Neuronal stem cell (in vitro differentiated cells): ENCODE data around the gene AKAP6.

Experiments
- DNase-seq: peaks from one replicate; pipeline ENCODE4 v3.0.0-alpha.2; 2013; ENCODE audit warnings: low spot score
- H2AFZ ChIP-seq: one replicate; pipeline ENCODE4 v1.6.1; 2013; ENCODE audit warnings: mild to moderate bottlenecking, low read length, inconsistent platforms
- H2AK5ac ChIP-seq: 2 replicates; pipeline ENCODE4 v1.6.1; 2013; ENCODE audit warnings: low read depth, mild to moderate bottlenecking, inconsistent platforms, low read length, moderate library complexity, mixed read lengths
- H2BK120ac ChIP-seq: 2 replicates; pipeline ENCODE4 v1.6.1; 2013; ENCODE audit warnings: low read depth, mild to moderate bottlenecking, inconsistent platforms, low read length, moderate library complexity, mixed read lengths
- H2BK12ac ChIP-seq: one replicate; pipeline ENCODE4 v1.6.1; 2013; ENCODE audit warnings: low read length, inconsistent platforms
- H2BK15ac ChIP-seq: 2 replicates; pipeline ENCODE4 v1.6.1; 2013; ENCODE audit warnings: mild to moderate bottlenecking, low read length, inconsistent platforms, mixed read lengths
- H2BK5ac ChIP-seq: one replicate; pipeline ENCODE4 v1.6.1; 2013; ENCODE audit warnings: inconsistent platforms, mild to moderate bottlenecking, low read length, moderate library complexity
- H3K14ac ChIP-seq: one replicate; pipeline ENCODE4 v1.6.1; 2013; ENCODE audit warnings: low read length, inconsistent platforms
- H3K18ac ChIP-seq: 2 replicates; pipeline ENCODE4 v1.6.1; 2013; ENCODE audit warnings: low read length, inconsistent platforms
- H3K23ac ChIP-seq: 2 replicates; pipeline ENCODE4 v1.6.1; 2013; ENCODE audit warnings: low read depth, mild to moderate bottlenecking, mixed read lengths, low read length, inconsistent platforms; ENCODE audit not compliant: poor library complexity
- H3K27ac ChIP-seq: replicated peaks from 3 replicates; pipeline ENCODE4 v1.5.1; 2013; ENCODE audit warnings: low read length, inconsistent platforms
- H3K27me3 ChIP-seq, 3 experiments: 2 replicates each; pipeline ENCODE4 v1.6.1; 2013; ENCODE audit warnings: low read length in 3 of 3, mild to moderate bottlenecking in 2 of 3, inconsistent platforms in 1 of 3, low read depth in 1 of 3, mixed read lengths in 1 of 3, moderate library complexity in 1 of 3; ENCODE audit not compliant: control insufficient read depth in 3 of 3, insufficient read depth in 3 of 3
- H3K36me3 ChIP-seq, 2 donors: replicated peaks in 1 of 2; 2 replicates each; pipeline ENCODE4 v1.6.1; 2013; ENCODE audit warnings: low read length in 2 of 2; ENCODE audit not compliant: control insufficient read depth in 2 of 2, insufficient read depth in 2 of 2
- H3K4ac ChIP-seq: 2 replicates; pipeline ENCODE4 v1.6.1; 2013; ENCODE audit warnings: inconsistent platforms, mild to moderate bottlenecking, low read length, moderate library complexity
- H3K4me1 ChIP-seq, 2 donors: 1 replicate in 1 of 2; 2 replicates in 1 of 2; pipeline ENCODE4 v1.6.1; 2013; ENCODE audit warnings: low read length in 2 of 2, low read depth in 1 of 2; ENCODE audit not compliant: control insufficient read depth in 2 of 2, insufficient read depth in 1 of 2
- H3K4me2 ChIP-seq: one replicate; pipeline ENCODE4 v1.6.1; 2013; ENCODE audit warnings: mild to moderate bottlenecking, low read length, inconsistent platforms; ENCODE audit not compliant: insufficient read depth, poor library complexity, severe bottlenecking
- H3K4me3 ChIP-seq, 2 donors: 2 replicates each; pipeline ENCODE4 v1.5.1; 2013; ENCODE audit warnings: low read length in 2 of 2, mild to moderate bottlenecking in 2 of 2, inconsistent platforms in 1 of 2, moderate library complexity in 1 of 2
- H3K79me1 ChIP-seq: one replicate; pipeline ENCODE4 v1.6.1; 2013; ENCODE audit warnings: low read depth, mild to moderate bottlenecking, inconsistent platforms, low read length, moderate library complexity
- H3K9ac ChIP-seq: one replicate; pipeline ENCODE4 v1.6.1; 2013; ENCODE audit warnings: mild to moderate bottlenecking, low read depth, low read length, inconsistent platforms; ENCODE audit not compliant: poor library complexity
- H3K9me3 ChIP-seq, 2 donors: replicated peaks in 1 of 2; 2 replicates each; pipeline versions ENCODE3 to v1.6.1; 2013; ENCODE audit warnings: low read length in 2 of 2, mild to moderate bottlenecking in 2 of 2, inconsistent platforms in 1 of 2, low read depth in 1 of 2, mixed read lengths in 1 of 2, moderate library complexity in 1 of 2; ENCODE audit not compliant: control insufficient read depth in 2 of 2, insufficient read depth in 1 of 2
- H4K8ac ChIP-seq: one replicate; pipeline ENCODE4 v1.6.1; 2013; ENCODE audit warnings: low read depth, mild to moderate bottlenecking, inconsistent platforms, low read length, moderate library complexity
- H4K91ac ChIP-seq: one replicate; pipeline ENCODE4 v1.6.1; 2013; ENCODE audit warnings: low read length, low read depth, mild to moderate bottlenecking, inconsistent platforms; ENCODE audit not compliant: poor library complexity
- WGBS, 2 donors: extraction: QIAGEN DNeasy Blood & Tissue Kit; methylation state at CpG; one replicate each; pipeline ENCODE4 v1.1.7; 2013; ENCODE audit warnings: missing lambda C conversion rate in 2 of 2, mixed read lengths in 1 of 2; ENCODE audit not compliant: insufficient read length in 2 of 2, insufficient replicate concordance in 1 of 2; ENCODE audit errors: extremely low coverage in 2 of 2; 5-methylcytosine and 5-hydroxymethylcytosine counted together

Gene AKAP6

GRCh38 chr14:32693114-32693513 is 364.0 kb downstream of the AKAP6 start:
- H3K9me3 ChIP-seq = no peaks in the 10 kb centered on the region

DNA sequence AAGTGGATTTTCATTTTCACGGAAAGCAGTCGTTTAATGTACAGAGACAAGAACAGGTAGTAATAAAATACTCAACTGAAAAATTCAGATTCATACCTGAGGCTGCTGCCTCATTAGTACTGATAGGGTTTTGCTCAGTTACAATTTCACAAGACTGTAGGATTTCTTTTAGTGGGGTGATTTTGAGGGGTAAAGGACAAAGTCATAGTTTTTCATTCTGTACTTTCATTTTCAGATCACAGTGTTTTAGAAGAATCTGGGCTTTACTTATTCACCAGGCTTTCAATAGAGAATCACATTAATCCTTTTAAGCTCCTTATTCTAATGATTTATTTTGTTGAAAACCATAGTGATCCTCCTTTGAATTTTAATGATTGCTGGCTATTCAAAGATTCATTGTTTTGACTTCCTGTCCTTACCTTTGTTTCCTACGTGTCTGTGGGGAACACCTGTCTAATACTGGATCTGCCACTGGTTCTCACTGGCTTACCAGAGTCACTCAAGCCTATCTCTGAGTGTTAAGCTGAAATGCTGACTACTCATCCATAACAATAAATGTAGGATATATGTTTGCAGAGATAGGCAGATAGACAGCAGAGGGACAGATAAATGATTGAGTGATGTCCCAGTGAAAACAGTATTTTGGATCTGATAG is 365.8 kb downstream of the AKAP6 start:
- Histone ChIP-seq H2AK5ac (no peak overlapping the region), H2AFZ (no peak overlapping the region), H2BK120ac (no peak overlapping the region), H2BK12ac (no peak overlapping the region), H4K91ac (no peak overlapping the region), H3K4me1 (peaks cover 2 to 35% of the 10 kb centered on the region in 2 donors), H3K79me1 (no peaks in the 10 kb centered on the region), H3K27me3 (no peaks in the 10 kb centered on the region), H3K23ac (no peak overlapping the region), H3K18ac (no peak overlapping the region), H3K9me3 (no peaks in the 10 kb centered on the region), H3K36me3 (no peaks in the 10 kb centered on the region), H3K27ac (no peak overlapping the region), H3K9ac (no peak overlapping the region), H3K14ac (no peak overlapping the region), H3K4me2 (no peak overlapping the region), H3K4me3 (no peak overlapping the region), H2BK15ac (no peak overlapping the region), H2BK5ac (no peak overlapping the region), H4K8ac (no peak overlapping the region), H3K4ac (no peak overlapping the region)
- no peak for DNase-seq
- WGBS, 2 donors = no CpG with 5 or more reads among the region's 3 CpGs

More at GRCh38 chr14:32693114-32693513, 364.0 kb downstream of the AKAP6 start:
- Histone ChIP-seq H3K4me3 (no peak overlapping the region), H2BK120ac (no peak overlapping the region), H4K8ac (no peak overlapping the region), H3K23ac (no peak overlapping the region), H3K18ac (no peak overlapping the region), H3K9ac (no peak overlapping the region), H3K14ac (no peak overlapping the region), H2BK12ac (no peak overlapping the region), H3K27me3 (no peaks in the 10 kb centered on the region), H2AFZ (no peak overlapping the region), H4K91ac (no peak overlapping the region), H3K4me1 (peaks cover 2 to 34% of the 10 kb centered on the region in 2 donors), H2BK5ac (no peak overlapping the region), H3K4me2 (no peak overlapping the region), H3K79me1 (no peaks in the 10 kb centered on the region), H3K4ac (no peak overlapping the region), H3K36me3 (no peaks in the 10 kb centered on the region), H2BK15ac (no peak overlapping the region), H2AK5ac (no peak overlapping the region), H3K27ac (no peak overlapping the region)
- no peak for DNase-seq
- no CpG with 5 or more reads among the region's 3 CpGs for WGBS, 2 donors

DNA sequence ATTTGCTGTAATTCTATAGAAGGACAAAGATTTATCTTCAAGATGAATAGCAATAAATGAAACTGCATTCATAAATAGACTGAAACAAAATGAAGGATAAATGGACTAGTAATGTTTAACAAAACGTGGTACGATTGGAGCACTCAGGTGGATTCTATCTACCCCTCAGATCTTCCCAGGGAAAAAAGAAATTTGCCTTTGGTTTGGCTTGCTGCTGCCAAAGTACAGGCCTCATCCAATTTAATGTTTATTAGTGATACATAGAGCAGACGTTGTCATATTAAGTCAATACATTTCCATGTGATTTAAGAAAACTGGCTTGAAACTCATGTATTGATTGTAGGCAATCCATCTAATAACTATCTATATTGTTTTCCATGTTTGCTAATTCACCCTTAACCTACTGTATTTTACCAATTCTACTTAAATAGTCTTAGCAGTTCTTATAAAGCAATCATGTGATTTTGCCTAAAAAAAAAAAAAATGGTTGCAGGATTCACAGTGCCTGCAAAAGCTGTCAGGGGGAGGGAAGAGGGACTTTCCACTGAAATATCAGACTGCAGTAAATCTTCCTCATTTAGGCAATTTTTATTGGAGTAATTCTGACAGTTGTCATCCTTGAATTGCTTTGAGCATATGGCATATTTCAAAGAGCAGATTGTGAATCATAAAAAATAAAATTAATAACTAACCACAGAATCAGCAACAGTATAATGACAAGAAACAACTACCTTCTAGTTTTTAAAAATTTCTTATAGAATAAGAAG is 367.4 kb downstream of the AKAP6 start:
- H3K4me3 ChIP-seq = no peak overlapping the region
- no peak overlapping the region for H3K9ac ChIP-seq
- no peak overlapping the region for H3K14ac ChIP-seq
- H2BK15ac ChIP-seq = no peak overlapping the region
- H3K18ac ChIP-seq = no peak overlapping the region
- no peak overlapping the region for H4K8ac ChIP-seq
- H4K91ac ChIP-seq = no peak overlapping the region
- no peak overlapping the region for H3K23ac ChIP-seq
- DNase-seq = no peak
- H3K27ac ChIP-seq = no peak overlapping the region
- no peak overlapping the region for H3K4me2 ChIP-seq
- no peaks in the 10 kb centered on the region for H3K36me3 ChIP-seq
- no peak overlapping the region for H2AK5ac ChIP-seq
- no peak overlapping the region for H2BK5ac ChIP-seq
- peaks cover 0 to 3% of the 10 kb centered on the region in 2 donors for H3K9me3 ChIP-seq
- no peak overlapping the region for H2BK12ac ChIP-seq
- no peak overlapping the region for H2BK120ac ChIP-seq
- H3K27me3 ChIP-seq = no peaks in the 10 kb centered on the region
- no peak overlapping the region for H3K4ac ChIP-seq
- no CpG with 5 or more reads among the region's 3 CpGs for WGBS, 2 donors
- peaks cover 2 to 36% of the 10 kb centered on the region in 2 donors for H3K4me1 ChIP-seq
- no peak overlapping the region for H2AFZ ChIP-seq
- no peaks in the 10 kb centered on the region for H3K79me1 ChIP-seq

DNA sequence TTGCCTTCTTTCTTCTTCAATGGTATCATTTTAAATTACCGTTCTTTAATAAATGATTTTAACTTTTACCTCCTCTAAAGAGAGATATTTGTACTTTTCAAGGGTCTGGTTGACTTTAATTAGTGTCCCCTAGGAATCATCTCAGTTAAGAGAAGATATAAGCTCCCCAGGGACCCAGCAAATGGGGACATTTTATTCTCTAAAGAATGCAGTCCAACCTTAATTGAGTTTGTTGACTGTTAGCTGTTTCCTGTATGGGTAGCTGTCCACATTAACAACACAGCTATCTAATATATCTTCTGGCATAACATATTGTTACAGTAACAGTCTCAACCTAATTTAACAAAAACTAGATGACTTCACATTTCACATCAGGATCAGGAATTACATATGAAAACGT is 368.0 kb downstream of the AKAP6 start:
- H3K4me3 ChIP-seq = no peak overlapping the region
- peaks cover 2 to 32% of the 10 kb centered on the region in 2 donors for H3K4me1 ChIP-seq
- H3K4ac ChIP-seq = no peak overlapping the region
- no peak overlapping the region for H3K9ac ChIP-seq
- no peak overlapping the region for H4K91ac ChIP-seq
- no peak overlapping the region for H3K27ac ChIP-seq
- no peaks in the 10 kb centered on the region for H3K27me3 ChIP-seq
- H4K8ac ChIP-seq = no peak overlapping the region
- no peak overlapping the region for H2BK120ac ChIP-seq
- H3K23ac ChIP-seq = no peak overlapping the region
- no peak overlapping the region for H3K18ac ChIP-seq
- peaks cover 0 to 3% of the 10 kb centered on the region in 2 donors for H3K9me3 ChIP-seq
- no peak overlapping the region for H2AK5ac ChIP-seq
- H2BK12ac ChIP-seq = no peak overlapping the region
- no peak for DNase-seq
- H3K36me3 ChIP-seq = no peaks in the 10 kb centered on the region
- H2BK15ac ChIP-seq = no peak overlapping the region
- H3K4me2 ChIP-seq = no peak overlapping the region
- H3K79me1 ChIP-seq = no peaks in the 10 kb centered on the region
- no peak overlapping the region for H2AFZ ChIP-seq
- H2BK5ac ChIP-seq = no peak overlapping the region
- no peak overlapping the region for H3K14ac ChIP-seq
- WGBS, 2 donors = no CpG with 5 or more reads among the region's 2 CpGs
